GM12878 (cell line): Measurements from ENCODE around the gene UBAC2. TPM values are rescaled to one million over a fixed set of nuclear protein-coding genes. Genes with fewer than 3 reads are reported as not detected.

Experiments used
- ATAC-seq: fragments of 200-7000 bp; cut with Tn5 transposase; 3 replicates; pipeline ENCODE4 v1.9.1; 2020; ENCODE audit warnings: mild to moderate bottlenecking, moderate library complexity
- BruUV-seq: library from RNA; stranded (reverse); fragments of 400-500 nt; replicated peaks from 2 replicates; lab custom pipeline; 2021; lab: Mats Ljungman, UMichigan
- CTCF ChIA-PET: fragments of 300-600 bp; sonication (Branson Sonifier 250); formaldehyde crosslinking; extraction: SDS; loops from one replicate; lab custom pipeline; 2021; ENCODE audit warnings: inconsistent platforms; lab: Yijun Ruan, JAX
- POLR2A ChIA-PET: fragments of 350-600 bp; formaldehyde crosslinking; extraction: SDS; loops from one replicate; lab custom pipeline; 2021; ENCODE audit warnings: inconsistent platforms; lab: Charles Lee
- RAD21 ChIA-PET: fragments of 300-600 bp; sonication (Branson Sonifier 250); formaldehyde crosslinking; loops from one replicate; lab custom pipeline; 2023; ENCODE audit warnings: antibody characterized with exemption; ENCODE audit not compliant: unreplicated experiment; lab: Charles Lee
- SMC1A ChIA-PET: fragments of 300-600 bp; sonication (Branson Sonifier 250); formaldehyde crosslinking; loops from one replicate; lab custom pipeline; 2023; ENCODE audit not compliant: unreplicated experiment, uncharacterized antibody; lab: Charles Lee
- DNase-seq: peaks from one replicate; pipeline ENCODE4 v3.0.0-alpha.2; 2011; ENCODE audit warnings: low read depth, low spot score
- FAIRE-seq: peaks from 3 replicates; lab custom pipeline; 2011; peaks lifted over from hg19 to GRCh38; lab: Jason Lieb, UNC
- H2AFZ ChIP-seq: 2 replicates; pipeline ENCODE4 v1.6.0; 2011; ENCODE audit warnings: low read depth, low read length, control low read depth; ENCODE audit not compliant: control insufficient read depth
- H3K27ac ChIP-seq: 2 replicates; pipeline ENCODE4 v1.5.1; 2011; ENCODE audit warnings: control low read depth; ENCODE audit not compliant: control insufficient read depth, insufficient read depth
- H3K27me3 ChIP-seq, 2 experiments: replicated peaks in 1 of 2; 2 replicates each; pipeline versions ENCODE4 v1.6.0 to v1.6.1; 2011; ENCODE audit warnings: low read length in 1 of 2; ENCODE audit not compliant: control insufficient read depth in 2 of 2, insufficient read depth in 2 of 2
- H3K36me3 ChIP-seq, 2 experiments: 2 replicates each; pipeline ENCODE4 v1.5.1; 2011; ENCODE audit warnings: low read length in 1 of 2; ENCODE audit not compliant: control insufficient read depth in 2 of 2, insufficient read depth in 2 of 2
- H3K4me1 ChIP-seq: 2 replicates; pipeline ENCODE4 v1.6.1; 2011; ENCODE audit warnings: mild to moderate bottlenecking, low read length, moderate library complexity, mixed read lengths; ENCODE audit not compliant: control insufficient read depth, insufficient read depth
- H3K4me2 ChIP-seq: 2 replicates; pipeline ENCODE4 v1.6.0; 2011; ENCODE audit warnings: control low read depth; ENCODE audit not compliant: control insufficient read depth, insufficient read depth
- H3K4me3 ChIP-seq: fragments of 200-600 bp; sonication (generic); 2 replicates; pipeline ENCODE4 v1.5.1; 2016
- H3K79me2 ChIP-seq: 2 replicates; pipeline ENCODE4 v1.6.0; 2011; ENCODE audit warnings: low read length; ENCODE audit not compliant: control insufficient read depth, insufficient read depth
- H3K9ac ChIP-seq: 2 replicates; pipeline ENCODE4 v1.8.0; 2011; ENCODE audit warnings: low read length, control low read depth, mixed read lengths; ENCODE audit not compliant: control insufficient read depth, insufficient read depth
- H3K9me3 ChIP-seq: replicated peaks from 3 replicates; pipeline ENCODE4 v1.5.1; 2011; ENCODE audit warnings: mild to moderate bottlenecking, low read length; ENCODE audit not compliant: control insufficient read depth, insufficient read depth
- H4K20me1 ChIP-seq: 2 replicates; pipeline ENCODE4 v1.6.0; 2011; ENCODE audit not compliant: control insufficient read depth, insufficient read depth
- BCLAF1 ChIP-seq: fragments of 450-650 bp; IDR thresholded peaks from 2 replicates; pipeline ENCODE4 v1.6.1; 2017; ENCODE audit warnings: antibody characterized with exemption, mild to moderate bottlenecking, moderate library complexity
- BMI1 ChIP-seq: fragments of 450-650 bp; IDR thresholded peaks from 2 replicates; pipeline ENCODE4 v1.6.1; 2016; ENCODE audit warnings: mild to moderate bottlenecking, moderate library complexity, borderline replicate concordance
- BRCA1 ChIP-seq: IDR thresholded peaks from 2 replicates; pipeline ENCODE4 v1.6.1; 2011; ENCODE audit warnings: low read depth, low read length, improper control_type of control experiment
- ELK1 ChIP-seq: IDR thresholded peaks from 2 replicates; pipeline ENCODE4 v1.6.1; 2012; ENCODE audit warnings: low read depth, low read length, improper control_type of control experiment
- EP300 ChIP-seq, 2 experiments: fragments of 150-350 bp in 1 of 2; IDR thresholded peaks; 2 replicates each; pipeline ENCODE4 v1.6.1; 2011 to 2012; ENCODE audit warnings: low read depth in 2 of 2, low read length in 2 of 2, borderline replicate concordance in 1 of 2, improper control_type of control experiment in 1 of 2, inconsistent platforms in 1 of 2; ENCODE audit not compliant: control insufficient read depth in 1 of 2
- HDAC2 ChIP-seq: fragments of 200-600 bp; sonication (generic); IDR thresholded peaks from 2 replicates; pipeline ENCODE4 v1.6.1; 2017
- IKZF1 ChIP-seq: fragments of 450-650 bp; conservative IDR thresholded peaks from 2 replicates; pipeline ENCODE4 v1.6.1; 2017; ENCODE audit warnings: antibody characterized with exemption, mild to moderate bottlenecking
- IRF3 ChIP-seq: fragments of 450-650 bp; IDR thresholded peaks from 2 replicates; pipeline ENCODE4 v1.6.1; 2014; ENCODE audit warnings: mild to moderate bottlenecking
- PML ChIP-seq: IDR thresholded peaks from 2 replicates; pipeline ENCODE4 v1.6.1; 2012; ENCODE audit warnings: low read length, inconsistent platforms
- SMC3 ChIP-seq: IDR thresholded peaks from 2 replicates; pipeline ENCODE4 v1.6.1; 2011; ENCODE audit warnings: low read length, improper control_type of control experiment, borderline replicate concordance
- TBL1XR1 ChIP-seq: IDR thresholded peaks from 2 replicates; pipeline ENCODE4 v1.6.1; 2012; ENCODE audit warnings: low read depth, low read length, improper control_type of control experiment
- WGBS: methylation state at CpG from one replicate; pipeline ENCODE4 v1.1.6; 2016; ENCODE audit warnings: low lambda C conversion rate; ENCODE audit not compliant: insufficient replicate concordance, insufficient coverage; ENCODE audit errors: missing lambda C conversion rate; 5-methylcytosine and 5-hydroxymethylcytosine counted together
- in situ Hi-C: fragments of 300-500 bp; cut with MboI; formaldehyde crosslinking; loops from 9 replicates; pipeline ENCODE4 v1.14.3; 2018; ENCODE audit warnings: mixed read lengths
- intact Hi-C: fragments of 100-400 bp; cut with micrococcal nuclease; formaldehyde crosslinking; loops from one replicate; pipeline ENCODE4 v1.14.2; 2022; ENCODE audit not compliant: unreplicated experiment
- polyA plus RNA-seq, 11 experiments: library from polyadenylated mRNA; depleted of rRNA in 4 of 11; unstranded in 6 of 11; stranded (reverse) in 5 of 11; fragments of >200 nt; fragmentation: Nextera tagmentation in 4 of 11; fragmentation: Illumina TruSeq in 1 of 11; extraction: Ambion mirVana in 4 of 11; extraction: Trizol in 1 of 11; gene quantifications; 1 replicate in 1 of 11; 2 replicates in 10 of 11; pipeline versions ENCODE4 v1.2.1 to v1.2.3, GENCODE V29; 2011 to 2016; ENCODE audit warnings: inconsistent platforms in 2 of 11, missing spikeins in 2 of 11, low read depth in 1 of 11
- total RNA-seq, 4 experiments: library from RNA; depleted of rRNA in 3 of 4; stranded (reverse); fragments of >200 nt in 3 of 4; fragmentation: Illumina TruSeq in 1 of 4; extraction: Trizol in 1 of 4; gene quantifications; 2 replicates each; pipeline versions ENCODE4 v1.2.1 to v1.2.3, GENCODE V29; 2013 to 2021

UBAC2 gene
- total and polyA plus RNA-seq, 10 of the 15 experiments (the other 5 are each of a cell fraction or from before 2014, with no cell fraction given), result 3.0 to 54.6 (median 17.4) TPM

- FAIRE-seq, result no peak
- POLR2A ChIA-PET, result no interaction called here
Observed at GRCh38 chr13:99191336-99191899, 9.2 kb upstream of the UBAC2 start.

More at GRCh38 chr13:99191336-99191899, 9.2 kb upstream of the UBAC2 start:
- Histone ChIP-seq H3K27ac (no peak overlapping the region), H3K4me1 (no peaks in the 10 kb centered on the region), H3K9ac (no peak overlapping the region), H2AFZ (no peak overlapping the region), H3K4me3 (no peak overlapping the region), H4K20me1 (no peaks in the 10 kb centered on the region), H3K4me2 (no peak overlapping the region), H3K36me3 (no peaks in the 10 kb centered on the region), H3K9me3 (no peaks in the 10 kb centered on the region), H3K27me3 (no peaks in the 10 kb centered on the region; a peak in 1 of 4 replicates), H3K79me2 (no peaks in the 10 kb centered on the region)
- no peak for ATAC-seq
- DNase-seq, result no peak
- no TSS peak for BruUV-seq
- intact Hi-C loops (no loop called here), in situ Hi-C loops (no loop called here)
- SMC1A ChIA-PET, result no interaction called here
- WGBS, result 44% methylated on average over 3 of the region's 3 CpGs
- CTCF ChIA-PET, result interaction anchor here (1.0 to 2.3 kb wide), 2 partner anchors 75 to 76 kb away, joined by 3 to 6 read pairs; no protein-coding TSS in a partner anchor
- TF ChIP-seq EP300 (IDR thresholded peaks at IDR 0.05; ENCODE audit: borderline replicate concordance in 1 of 2, control insufficient read depth in 1 of 2, low read depth in 2 of 2, low read length in 2 of 2), result no peak
- TF ChIP-seq BMI1, result no peak
- TF ChIP-seq TBL1XR1, result no peak
- no peak for TF ChIP-seq ELK1
- no peak for TF ChIP-seq IKZF1
- no peak for TF ChIP-seq IRF3
- no peak for TF ChIP-seq PML
- no peak for TF ChIP-seq HDAC2
- TF ChIP-seq SMC3, result no peak
- TF ChIP-seq BCLAF1, result no peak
- no peak for TF ChIP-seq BRCA1
- RAD21 ChIA-PET, result no interaction called here
